ENCODE data around the gene STPG2.

DNA sequence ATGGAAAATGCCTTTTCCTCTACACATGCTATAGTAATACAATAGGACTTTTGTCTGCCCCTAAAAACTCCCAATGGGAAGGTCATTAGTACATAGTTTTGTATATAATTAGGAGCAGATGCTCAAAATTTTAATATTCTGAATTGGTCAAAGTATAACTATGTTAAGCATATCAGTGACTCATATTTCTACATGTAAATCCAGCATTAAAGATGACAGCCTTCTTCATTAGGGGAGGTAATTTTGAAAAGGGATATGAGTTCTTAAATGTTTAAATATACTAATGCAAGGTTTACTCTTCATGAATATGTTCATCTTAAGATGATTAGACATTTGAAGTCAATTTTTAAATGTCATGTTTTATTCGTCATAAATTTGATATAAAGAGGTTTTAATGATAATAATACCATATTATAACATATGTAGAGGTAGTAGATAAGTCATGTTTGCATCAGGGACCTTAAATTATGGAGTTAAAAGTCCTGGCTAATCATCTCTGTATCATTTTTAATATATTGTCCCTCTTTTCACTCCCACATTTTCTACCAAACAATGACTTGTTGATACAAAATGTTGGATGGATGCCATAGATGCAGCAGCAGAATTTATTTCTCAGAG is 218.8 kb downstream of the STPG2 start:
- TF ChIP-seq, protein P1, sequence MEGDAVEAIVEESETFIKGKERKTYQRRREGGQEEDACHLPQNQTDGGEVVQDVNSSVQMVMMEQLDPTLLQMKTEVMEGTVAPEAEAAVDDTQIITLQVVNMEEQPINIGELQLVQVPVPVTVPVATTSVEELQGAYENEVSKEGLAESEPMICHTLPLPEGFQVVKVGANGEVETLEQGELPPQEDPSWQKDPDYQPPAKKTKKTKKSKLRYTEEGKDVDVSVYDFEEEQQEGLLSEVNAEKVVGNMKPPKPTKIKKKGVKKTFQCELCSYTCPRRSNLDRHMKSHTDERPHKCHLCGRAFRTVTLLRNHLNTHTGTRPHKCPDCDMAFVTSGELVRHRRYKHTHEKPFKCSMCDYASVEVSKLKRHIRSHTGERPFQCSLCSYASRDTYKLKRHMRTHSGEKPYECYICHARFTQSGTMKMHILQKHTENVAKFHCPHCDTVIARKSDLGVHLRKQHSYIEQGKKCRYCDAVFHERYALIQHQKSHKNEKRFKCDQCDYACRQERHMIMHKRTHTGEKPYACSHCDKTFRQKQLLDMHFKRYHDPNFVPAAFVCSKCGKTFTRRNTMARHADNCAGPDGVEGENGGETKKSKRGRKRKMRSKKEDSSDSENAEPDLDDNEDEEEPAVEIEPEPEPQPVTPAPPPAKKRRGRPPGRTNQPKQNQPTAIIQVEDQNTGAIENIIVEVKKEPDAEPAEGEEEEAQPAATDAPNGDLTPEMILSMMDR (IDR thresholded peaks at IDR 0.05), result no peak
- TF ChIP-seq, protein P2, sequence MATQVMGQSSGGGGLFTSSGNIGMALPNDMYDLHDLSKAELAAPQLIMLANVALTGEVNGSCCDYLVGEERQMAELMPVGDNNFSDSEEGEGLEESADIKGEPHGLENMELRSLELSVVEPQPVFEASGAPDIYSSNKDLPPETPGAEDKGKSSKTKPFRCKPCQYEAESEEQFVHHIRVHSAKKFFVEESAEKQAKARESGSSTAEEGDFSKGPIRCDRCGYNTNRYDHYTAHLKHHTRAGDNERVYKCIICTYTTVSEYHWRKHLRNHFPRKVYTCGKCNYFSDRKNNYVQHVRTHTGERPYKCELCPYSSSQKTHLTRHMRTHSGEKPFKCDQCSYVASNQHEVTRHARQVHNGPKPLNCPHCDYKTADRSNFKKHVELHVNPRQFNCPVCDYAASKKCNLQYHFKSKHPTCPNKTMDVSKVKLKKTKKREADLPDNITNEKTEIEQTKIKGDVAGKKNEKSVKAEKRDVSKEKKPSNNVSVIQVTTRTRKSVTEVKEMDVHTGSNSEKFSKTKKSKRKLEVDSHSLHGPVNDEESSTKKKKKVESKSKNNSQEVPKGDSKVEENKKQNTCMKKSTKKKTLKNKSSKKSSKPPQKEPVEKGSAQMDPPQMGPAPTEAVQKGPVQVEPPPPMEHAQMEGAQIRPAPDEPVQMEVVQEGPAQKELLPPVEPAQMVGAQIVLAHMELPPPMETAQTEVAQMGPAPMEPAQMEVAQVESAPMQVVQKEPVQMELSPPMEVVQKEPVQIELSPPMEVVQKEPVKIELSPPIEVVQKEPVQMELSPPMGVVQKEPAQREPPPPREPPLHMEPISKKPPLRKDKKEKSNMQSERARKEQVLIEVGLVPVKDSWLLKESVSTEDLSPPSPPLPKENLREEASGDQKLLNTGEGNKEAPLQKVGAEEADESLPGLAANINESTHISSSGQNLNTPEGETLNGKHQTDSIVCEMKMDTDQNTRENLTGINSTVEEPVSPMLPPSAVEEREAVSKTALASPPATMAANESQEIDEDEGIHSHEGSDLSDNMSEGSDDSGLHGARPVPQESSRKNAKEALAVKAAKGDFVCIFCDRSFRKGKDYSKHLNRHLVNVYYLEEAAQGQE (IDR thresholded peaks at IDR 0.05; ENCODE audit: insufficient read depth in 1 of 2, low read depth in 2 of 2, low read length in 1 of 2), result no peak

All from Panc1 (cell line).